ENCODE results near the gene TMEM108. TPM values are rescaled to one million over a fixed set of nuclear protein-coding genes. Genes with fewer than 3 reads are reported as not detected.

Gene TMEM108
- total RNA-seq, 4 donors from 2014 or later, result 1.1 to 3.2 TPM; not detected in 2

- no peak for DNase-seq
- Histone ChIP-seq H3K4me1 (no peaks in the 10 kb centered on the region), H3K27ac (no peak overlapping the region), H3K36me3 (no peaks in the 10 kb centered on the region), H3K27me3 (no peaks in the 10 kb centered on the region), H3K4me3 (no peak overlapping the region), H3K9me3 (no peaks in the 10 kb centered on the region)
- intact Hi-C loops (cut with DNase I; ENCODE audit: low total_unique reads), result no loop called here
- TF ChIP-seq CTCF (IDR thresholded peaks at IDR 0.05) (no peak), POLR2A (IDR thresholded peaks at IDR 0.05) (no peak)
Measured at GRCh38 chr3:133268726-133269134, 230.5 kb downstream of the TMEM108 start.

- no peaks in the 10 kb centered on the region for H3K9me3 ChIP-seq
- DNase-seq, result no peak
- intact Hi-C loops (cut with DNase I; ENCODE audit: low total_unique reads), result no loop called here
- H3K36me3 ChIP-seq, result no peaks in the 10 kb centered on the region
- no peaks in the 10 kb centered on the region for H3K4me1 ChIP-seq
- H3K4me3 ChIP-seq, result no peak overlapping the region
- no peak overlapping the region for H3K27ac ChIP-seq
- no peak for TF ChIP-seq CTCF (IDR thresholded peaks at IDR 0.05)
- no peaks in the 10 kb centered on the region for H3K27me3 ChIP-seq
Measured at GRCh38 chr3:133269393-133269792, 231.2 kb downstream of the TMEM108 start.

DNA sequence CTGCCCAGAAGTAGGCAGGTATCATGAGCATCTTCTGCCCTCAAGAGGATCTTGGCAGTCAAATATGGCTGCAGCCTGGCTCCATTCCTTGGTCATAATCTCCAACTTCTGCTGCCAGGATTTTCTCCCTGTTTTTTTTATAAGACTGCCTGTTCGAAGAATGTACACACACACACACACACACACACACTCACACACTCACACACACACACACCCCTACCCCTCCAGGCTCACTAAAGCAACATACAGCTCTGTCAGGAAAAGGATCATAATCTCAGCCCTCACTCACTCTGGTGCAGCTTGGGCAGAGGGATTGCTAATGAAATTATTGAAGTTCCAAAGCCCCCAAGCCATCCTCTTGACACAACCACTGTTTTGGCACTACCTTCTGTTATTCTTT lies 232.4 kb downstream of the TMEM108 start:
- Histone ChIP-seq H3K27ac (no peak overlapping the region), H3K4me1 (no peaks in the 10 kb centered on the region), H3K27me3 (no peaks in the 10 kb centered on the region), H3K36me3 (no peaks in the 10 kb centered on the region), H3K9me3 (no peaks in the 10 kb centered on the region), H3K4me3 (no peak overlapping the region)
- no peak for TF ChIP-seq CTCF (IDR thresholded peaks at IDR 0.05)
- no peak for TF ChIP-seq POLR2A (IDR thresholded peaks at IDR 0.05)
- intact Hi-C loops (cut with DNase I; ENCODE audit: low total_unique reads), result no loop called here
- no peak for DNase-seq

- H3K4me3 ChIP-seq, result no peak overlapping the region
- no peaks in the 10 kb centered on the region for H3K4me1 ChIP-seq
- no peaks in the 10 kb centered on the region for H3K36me3 ChIP-seq
- TF ChIP-seq CTCF (IDR thresholded peaks at IDR 0.05) (no peak), POLR2A (IDR thresholded peaks at IDR 0.05) (no peak)
- no peak overlapping the region for H3K27ac ChIP-seq
- H3K27me3 ChIP-seq, result no peaks in the 10 kb centered on the region
- intact Hi-C loops (cut with DNase I; ENCODE audit: low total_unique reads), result no loop called here
- no peaks in the 10 kb centered on the region for H3K9me3 ChIP-seq
- DNase-seq, result no peak
Measured at GRCh38 chr3:133271042-133271441, 232.9 kb downstream of the TMEM108 start.

DNA sequence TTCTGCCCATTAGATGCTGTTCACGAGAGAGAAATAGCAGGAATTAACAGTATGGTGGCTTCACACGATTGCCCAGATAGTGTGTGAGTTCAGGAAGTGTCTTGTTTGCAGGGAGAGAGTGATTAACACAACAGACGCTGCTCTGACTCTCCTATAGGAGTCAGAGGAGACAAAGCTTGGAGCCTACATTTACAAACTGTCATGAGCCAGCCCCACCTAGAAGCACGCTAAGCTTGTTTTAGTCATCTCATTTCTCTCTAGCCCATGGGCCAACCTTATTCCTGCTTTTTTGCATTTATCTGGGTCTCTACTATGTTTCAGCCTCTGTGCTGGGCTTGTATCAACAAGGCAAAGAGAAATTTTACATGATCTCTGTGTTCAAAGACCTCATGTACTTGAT lies 233.3 kb downstream of the TMEM108 start:
- intact Hi-C loops (cut with DNase I; ENCODE audit: low total_unique reads), result no loop called here
- H3K36me3 ChIP-seq, result no peaks in the 10 kb centered on the region
- no peak overlapping the region for H3K4me3 ChIP-seq
- no peaks in the 10 kb centered on the region for H3K9me3 ChIP-seq
- TF ChIP-seq CTCF (IDR thresholded peaks at IDR 0.05) (no peak), POLR2A (IDR thresholded peaks at IDR 0.05) (no peak)
- H3K27me3 ChIP-seq, result no peaks in the 10 kb centered on the region
- no peak for DNase-seq
- no peaks in the 10 kb centered on the region for H3K4me1 ChIP-seq
- H3K27ac ChIP-seq, result no peak overlapping the region
